ENCODE measurements around the gene TRPV3.

GRCh38 chr17:3482852-3483251 is 74.8 kb downstream of the TRPV3 start:
- TF ChIP-seq POLR2A (IDR thresholded peaks at IDR 0.05): no peak
- TF ChIP-seq CTCF (IDR thresholded peaks at IDR 0.05): no peak
